Activated T-cell treated with anti-CD3 and anti-CD28 coated beads, Interleukin-2, amount 50 U/mL, for 48 hours (primary cell): ENCODE measurements around the gene DNAJC3.
"Not testable (repeated sequence)": the region's sequence is repeated elsewhere in the genome, so short reads cannot be mapped to it uniquely, and the experiment has no call there.

Experiments
- DNase-seq, 2 experiments: peaks; one replicate each; pipeline ENCODE4 v3.0.0-alpha.2; 2020

The DNAJC3 gene

GRCh38 chr13:95676762-95677563 is at the start of gene DNAJC3:
Gene DNAJC3, plus strand, starts transcription at chr13:95677139. Its CDS starts 117 bp downstream, at chr13:95677256.
- peak; percentile 97 to 98 for DNase-seq

GRCh38 chr13:95627590-95627989 is 49.3 kb upstream of the DNAJC3 start:
- no peak for DNase-seq

- DNase-seq = no peak
Measured at GRCh38 chr13:95628488-95628887, 48.5 kb upstream of the DNAJC3 start.

- DNase-seq = no peak
Measured at GRCh38 chr13:95629071-95629470, 47.9 kb upstream of the DNAJC3 start.

GRCh38 chr13:95630593-95630992 is 46.3 kb upstream of the DNAJC3 start:
- no peak for DNase-seq

GRCh38 chr13:95636853-95637252 is 40.1 kb upstream of the DNAJC3 start:
- no peak for DNase-seq

GRCh38 chr13:95641291-95642027 is 35.5 kb upstream of the DNAJC3 start:
- DNase-seq = no peak

- peak in 1 of 2 experiments; percentile 25 for DNase-seq
Measured at GRCh38 chr13:95642028-95642621, 34.8 kb upstream of the DNAJC3 start.

GRCh38 chr13:95642999-95643398 is 33.9 kb upstream of the DNAJC3 start:
- DNase-seq = no peak

- no peak for DNase-seq
Measured at GRCh38 chr13:95643571-95643935, 33.4 kb upstream of the DNAJC3 start.

GRCh38 chr13:95643936-95644598 is 32.9 kb upstream of the DNAJC3 start:
- peak; percentile 38 to 41 for DNase-seq

- DNase-seq = peak in 1 of 2 experiments; percentile 54
Measured at GRCh38 chr13:95644601-95645052, 32.3 kb upstream of the DNAJC3 start, which contains the start of gene DZIP1. Gene DZIP1, minus strand, starts transcription at chr13:95644706. Its CDS starts 2,677 bp downstream, at chr13:95642029.

GRCh38 chr13:95647321-95647720 is 29.6 kb upstream of the DNAJC3 start:
- no peak for DNase-seq

GRCh38 chr13:95650696-95651095 is 26.2 kb upstream of the DNAJC3 start:
- no peak for DNase-seq

- DNase-seq = no peak
Measured at GRCh38 chr13:95652244-95652764, 24.6 kb upstream of the DNAJC3 start.

- no peak for DNase-seq
Measured at GRCh38 chr13:95652821-95653220, 24.1 kb upstream of the DNAJC3 start.

- no peak for DNase-seq
Measured at GRCh38 chr13:95656386-95657015, 20.4 kb upstream of the DNAJC3 start.

GRCh38 chr13:95659500-95659899 is 17.4 kb upstream of the DNAJC3 start:
- no peak for DNase-seq

GRCh38 chr13:95660981-95661581 is 15.9 kb upstream of the DNAJC3 start:
- no peak for DNase-seq

GRCh38 chr13:95667235-95667634 is 9.7 kb upstream of the DNAJC3 start:
- DNase-seq = not testable (repeated sequence)

GRCh38 chr13:95671597-95671996 is 5.3 kb upstream of the DNAJC3 start:
- no peak for DNase-seq
